Measurements from ENCODE around the gene DGKI. TPM values are rescaled to one million over a fixed set of nuclear protein-coding genes. Genes with fewer than 3 reads are reported as not detected.
A peak's percentile ranks its signal among the peaks of the same experiment; 100 is the strongest.

Gene DGKI
- total and polyA plus RNA-seq, 12 donors: 0.12 to 4.6 (median 1.1) TPM

GRCh38 chr7:137881607-137882260 lies 35.0 kb upstream of the DGKI start:
- Histone ChIP-seq H3K9me3 (replicated peaks in 1 of 3) (no peaks in the 10 kb centered on the region), H3K27ac (peak overlapping the region in 2 of 5 donors; percentile 15 to 83), H3K36me3 (replicated peaks in 1 of 2) (peaks cover 0 to 69% of the 10 kb centered on the region in 2 donors), H3K4me1 (replicated peaks in 1 of 2) (peaks cover 0 to 9% of the 10 kb centered on the region in 2 donors), H3K4me3 (no peak overlapping the region), H3K27me3 (no peaks in the 10 kb centered on the region)
- DNase-seq: no peak
- 97 to 98% (median 98%) methylated on average over 6 to 8 of the region's 8 CpGs for WGBS, 4 donors
- intact Hi-C loops (cut with DNase I): no loop called here
- TF ChIP-seq CTCF (IDR thresholded peaks at IDR 0.05): no peak
- no peak for TF ChIP-seq POLR2A (IDR thresholded peaks at IDR 0.05)

DNA sequence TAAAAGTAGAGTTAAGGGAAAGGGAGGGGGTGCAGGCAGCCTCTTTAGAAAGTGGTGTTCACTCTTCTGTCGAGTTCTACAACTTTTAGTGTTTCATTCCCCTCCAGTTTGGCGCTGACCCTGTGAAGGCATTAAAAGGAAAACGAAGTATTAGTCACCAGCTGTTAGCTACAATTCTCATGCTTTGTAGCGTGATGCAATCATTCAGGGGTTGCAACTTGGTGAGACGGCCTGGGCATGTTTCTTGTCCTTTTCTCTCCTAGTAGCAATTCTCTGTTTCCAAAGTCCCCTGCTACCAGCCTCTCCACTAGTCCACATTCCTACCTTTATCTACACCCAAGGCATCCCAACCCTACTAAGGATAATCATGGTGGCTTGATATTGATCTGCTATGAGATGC lies 33.7 kb upstream of the DGKI start:
- DNase-seq: no peak
- WGBS, 4 donors: 81 to 84% (median 82%) methylated on average over 5 of the region's 5 CpGs
- Histone ChIP-seq H3K9me3 (replicated peaks in 1 of 3) (no peaks in the 10 kb centered on the region), H3K27me3 (no peaks in the 10 kb centered on the region), H3K4me1 (replicated peaks in 1 of 2) (peaks cover 0 to 11% of the 10 kb centered on the region in 2 donors), H3K27ac (no peak overlapping the region), H3K36me3 (replicated peaks in 1 of 2) (peaks cover 0 to 66% of the 10 kb centered on the region in 2 donors), H3K4me3 (no peak overlapping the region)
- TF ChIP-seq POLR2A (IDR thresholded peaks at IDR 0.05): no peak
- no peak for TF ChIP-seq CTCF (IDR thresholded peaks at IDR 0.05)
- intact Hi-C loops (cut with DNase I): no loop called here

- Histone ChIP-seq H3K4me3 (no peak overlapping the region), H3K27ac (no peak overlapping the region), H3K9me3 (replicated peaks in 1 of 3) (no peaks in the 10 kb centered on the region), H3K36me3 (replicated peaks in 1 of 2) (peaks cover 0 to 58% of the 10 kb centered on the region in 2 donors), H3K4me1 (replicated peaks in 1 of 2) (peaks cover 6 to 20% of the 10 kb centered on the region in 2 donors), H3K27me3 (no peaks in the 10 kb centered on the region)
- TF ChIP-seq CTCF (IDR thresholded peaks at IDR 0.05) (no peak), POLR2A (IDR thresholded peaks at IDR 0.05) (no peak)
- intact Hi-C loops (cut with DNase I): no loop called here
- no peak for DNase-seq
- 85 to 91% (median 89%) methylated on average over 20 of the region's 20 CpGs for WGBS, 4 donors
Observed at GRCh38 chr7:137879357-137880158, 32.8 kb upstream of the DGKI start.

DNA sequence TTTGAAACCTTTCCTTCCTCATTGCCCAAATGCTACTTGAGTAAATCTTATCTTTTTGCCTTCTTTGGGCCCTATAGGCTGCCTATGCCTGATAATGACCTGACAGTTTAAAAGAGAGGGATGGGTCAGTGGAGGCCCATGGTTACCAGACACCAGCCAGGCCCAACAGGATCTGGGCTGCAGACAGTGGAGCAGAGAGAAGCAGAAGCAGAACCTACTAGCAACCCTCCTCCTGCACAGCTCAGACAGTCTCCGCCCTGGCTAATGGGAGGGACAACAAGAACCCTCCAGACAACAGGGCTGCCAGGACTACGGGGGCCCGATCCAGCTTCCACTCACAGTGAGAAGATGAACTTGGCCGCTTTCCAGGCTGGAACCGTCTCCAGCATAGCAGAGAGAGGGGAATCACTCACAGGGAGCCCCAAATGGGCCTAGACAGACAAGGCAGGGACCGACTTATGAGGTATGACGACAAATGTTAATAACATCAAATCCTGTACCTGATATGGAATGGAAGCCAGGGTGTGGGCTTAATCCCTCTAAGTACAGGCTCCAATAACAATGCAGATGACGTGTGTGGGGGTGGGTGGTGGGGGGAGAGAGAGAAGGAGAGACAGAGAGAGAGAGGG lies 31.7 kb upstream of the DGKI start:
- intact Hi-C loops (cut with DNase I): no loop called here
- TF ChIP-seq CTCF (IDR thresholded peaks at IDR 0.05) (no peak), POLR2A (IDR thresholded peaks at IDR 0.05) (no peak)
- 70 to 95% (median 84%) methylated on average over 6 to 8 of the region's 8 CpGs for WGBS, 4 donors
- Histone ChIP-seq H3K27me3 (no peaks in the 10 kb centered on the region), H3K36me3 (replicated peaks in 1 of 2) (peaks cover 0 to 47% of the 10 kb centered on the region in 2 donors), H3K9me3 (replicated peaks in 1 of 3) (no peaks in the 10 kb centered on the region), H3K4me3 (no peak overlapping the region), H3K4me1 (replicated peaks in 1 of 2) (peaks cover 6 to 31% of the 10 kb centered on the region in 2 donors), H3K27ac (peak overlapping the region in 1 of 5 donors; percentile 8)
- DNase-seq: peak in 2 of 7 donors; percentile 43 to 45
